GM12865 (cell line): Measurements from ENCODE around the gene TSC1.

Experiments
- DNase-seq: peaks from one replicate; pipeline ENCODE4 v3.0.0; 2010; ENCODE audit warnings: low read depth
- H3K4me3 ChIP-seq: 2 replicates; pipeline ENCODE4 v1.5.1; 2011; ENCODE audit warnings: mild to moderate bottlenecking, low read depth, low read length, control low read depth
- TF ChIP-seq, protein P1 (sequence below): IDR thresholded peaks from 2 replicates; pipeline ENCODE4 v1.5.1; 2011; ENCODE audit warnings: low read length, control low read depth, low read depth, inconsistent platforms; ENCODE audit not compliant: insufficient read depth; ENCODE audit errors: missing control alignments

Gene TSC1

DNA sequence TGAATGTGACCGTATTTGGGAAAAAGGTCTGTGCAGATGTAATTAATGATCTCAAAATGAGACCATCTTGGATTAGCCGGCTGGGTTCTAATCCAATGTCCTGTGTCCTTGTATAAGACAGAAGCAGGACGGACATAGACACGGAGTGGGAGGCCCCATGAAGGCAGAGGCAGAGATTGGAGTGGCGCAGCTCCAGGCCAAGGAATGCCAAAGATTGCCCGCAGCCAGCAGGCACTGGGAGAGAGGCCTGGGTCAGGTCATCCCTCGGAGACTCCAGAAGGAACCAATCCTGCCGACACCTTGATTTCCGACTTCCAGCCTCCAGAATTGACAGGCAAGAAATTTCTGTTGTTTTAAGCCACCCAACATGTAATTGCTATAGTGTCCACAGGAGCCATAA is 21.1 kb upstream of the TSC1 start:
- DNase-seq: no peak
- H3K4me3 ChIP-seq: no peak overlapping the region
- TF ChIP-seq, protein P1, sequence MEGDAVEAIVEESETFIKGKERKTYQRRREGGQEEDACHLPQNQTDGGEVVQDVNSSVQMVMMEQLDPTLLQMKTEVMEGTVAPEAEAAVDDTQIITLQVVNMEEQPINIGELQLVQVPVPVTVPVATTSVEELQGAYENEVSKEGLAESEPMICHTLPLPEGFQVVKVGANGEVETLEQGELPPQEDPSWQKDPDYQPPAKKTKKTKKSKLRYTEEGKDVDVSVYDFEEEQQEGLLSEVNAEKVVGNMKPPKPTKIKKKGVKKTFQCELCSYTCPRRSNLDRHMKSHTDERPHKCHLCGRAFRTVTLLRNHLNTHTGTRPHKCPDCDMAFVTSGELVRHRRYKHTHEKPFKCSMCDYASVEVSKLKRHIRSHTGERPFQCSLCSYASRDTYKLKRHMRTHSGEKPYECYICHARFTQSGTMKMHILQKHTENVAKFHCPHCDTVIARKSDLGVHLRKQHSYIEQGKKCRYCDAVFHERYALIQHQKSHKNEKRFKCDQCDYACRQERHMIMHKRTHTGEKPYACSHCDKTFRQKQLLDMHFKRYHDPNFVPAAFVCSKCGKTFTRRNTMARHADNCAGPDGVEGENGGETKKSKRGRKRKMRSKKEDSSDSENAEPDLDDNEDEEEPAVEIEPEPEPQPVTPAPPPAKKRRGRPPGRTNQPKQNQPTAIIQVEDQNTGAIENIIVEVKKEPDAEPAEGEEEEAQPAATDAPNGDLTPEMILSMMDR: no peak

DNA sequence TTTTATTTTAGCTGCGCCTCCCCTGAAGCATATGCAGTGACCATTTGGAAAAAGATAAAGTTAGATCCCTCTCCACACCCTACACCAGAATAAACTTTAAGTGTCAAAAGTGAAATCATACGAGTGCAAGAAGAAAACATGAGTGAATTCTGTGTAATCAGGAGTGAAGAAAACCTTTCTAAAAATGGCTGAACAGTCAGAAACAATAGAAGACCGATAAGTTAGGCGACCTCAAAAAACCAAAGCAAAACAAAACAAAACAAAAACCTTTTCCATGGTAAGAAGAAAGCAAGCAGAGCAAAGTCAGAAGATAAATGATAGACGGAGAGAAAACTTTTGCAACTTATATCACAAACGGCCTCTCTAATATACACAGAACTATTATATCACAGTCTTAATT is 16.6 kb upstream of the TSC1 start:
- DNase-seq: no peak
- no peak overlapping the region for H3K4me3 ChIP-seq
- TF ChIP-seq, protein P1: no peak

DNA sequence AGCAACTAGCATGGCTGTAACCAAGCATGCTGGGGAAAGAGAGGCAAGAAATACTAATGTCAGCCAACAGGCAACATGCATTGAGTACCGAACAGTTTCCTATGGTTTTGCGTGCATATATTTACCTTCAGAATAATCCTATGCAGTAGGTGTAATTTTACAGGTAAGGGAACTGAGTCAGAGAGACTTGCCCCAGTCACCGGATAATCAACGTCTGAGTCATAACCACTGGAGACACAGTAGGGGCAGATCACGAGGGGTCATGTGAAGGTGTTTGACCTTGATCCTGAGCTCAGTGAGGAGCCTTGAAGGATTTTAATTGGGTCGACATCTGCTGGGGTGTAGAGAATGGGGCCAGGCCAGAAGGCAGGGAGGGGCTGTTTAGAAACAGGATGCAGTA is 13.4 kb upstream of the TSC1 start:
- TF ChIP-seq, protein P1: no peak
- no peak for DNase-seq
- no peak overlapping the region for H3K4me3 ChIP-seq

DNA sequence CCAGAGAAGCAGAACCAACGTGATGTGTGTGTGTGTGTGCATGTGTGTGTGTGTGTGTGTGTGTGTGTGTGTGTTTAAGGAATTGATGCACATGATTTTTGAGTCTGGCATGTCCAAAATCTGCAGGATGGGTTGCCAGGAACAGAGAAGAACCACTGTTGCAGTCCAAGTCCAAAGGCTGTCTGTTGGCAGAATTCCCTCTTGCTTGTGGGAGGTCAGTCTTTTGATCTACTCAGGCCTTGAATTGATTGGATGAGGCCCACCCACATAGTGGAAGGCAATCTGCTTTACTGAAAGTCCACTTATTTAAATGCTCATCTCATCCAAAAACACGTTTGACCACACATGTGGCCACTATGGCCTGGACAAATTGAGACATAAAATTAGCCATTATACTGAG is 11.4 kb upstream of the TSC1 start:
- H3K4me3 ChIP-seq: no peak overlapping the region
- DNase-seq: no peak
- TF ChIP-seq, protein P1: no peak

DNA sequence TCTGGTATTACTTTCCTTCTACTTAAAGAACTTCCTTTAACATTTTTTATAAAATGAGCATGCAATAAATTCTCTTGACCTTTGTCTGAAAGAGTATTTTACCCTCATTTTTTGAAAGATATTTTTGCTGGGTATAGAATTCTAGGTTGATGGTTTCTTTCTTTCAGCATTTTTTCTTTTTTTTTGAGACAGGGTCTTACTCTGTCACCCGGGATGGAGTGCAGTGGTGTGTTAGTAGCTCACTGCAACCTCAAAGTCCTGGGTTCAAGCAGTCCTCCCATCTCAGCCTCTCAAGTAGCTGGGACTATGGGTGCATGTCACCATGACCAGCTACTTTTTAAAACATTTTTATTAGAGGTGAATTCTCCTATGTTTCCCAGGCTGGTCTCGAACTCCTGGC is 10.7 kb upstream of the TSC1 start:
- TF ChIP-seq, protein P1: no peak
- DNase-seq: no peak
- no peak overlapping the region for H3K4me3 ChIP-seq

DNA sequence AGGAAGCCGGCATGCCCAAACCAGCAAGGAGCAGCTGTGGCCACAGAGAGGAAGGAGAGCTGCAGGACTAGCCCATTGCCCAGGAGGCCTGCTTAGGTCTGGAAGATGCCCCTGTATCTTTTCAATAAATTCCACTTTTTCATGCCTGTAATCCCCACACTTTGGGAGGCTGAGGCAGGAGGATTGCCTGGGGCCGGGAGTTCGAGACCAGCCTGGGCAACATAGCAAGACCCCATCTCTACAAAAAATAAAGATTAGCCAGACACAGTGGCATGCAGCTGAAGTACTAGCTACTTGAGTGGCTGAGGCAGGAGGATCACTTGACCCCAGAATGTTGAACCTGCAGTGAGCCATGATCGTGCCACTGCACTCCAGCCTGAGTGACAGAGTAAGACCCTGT is 5.3 kb upstream of the TSC1 start:
- TF ChIP-seq, protein P1: no peak
- no peak overlapping the region for H3K4me3 ChIP-seq
- no peak for DNase-seq

DNA sequence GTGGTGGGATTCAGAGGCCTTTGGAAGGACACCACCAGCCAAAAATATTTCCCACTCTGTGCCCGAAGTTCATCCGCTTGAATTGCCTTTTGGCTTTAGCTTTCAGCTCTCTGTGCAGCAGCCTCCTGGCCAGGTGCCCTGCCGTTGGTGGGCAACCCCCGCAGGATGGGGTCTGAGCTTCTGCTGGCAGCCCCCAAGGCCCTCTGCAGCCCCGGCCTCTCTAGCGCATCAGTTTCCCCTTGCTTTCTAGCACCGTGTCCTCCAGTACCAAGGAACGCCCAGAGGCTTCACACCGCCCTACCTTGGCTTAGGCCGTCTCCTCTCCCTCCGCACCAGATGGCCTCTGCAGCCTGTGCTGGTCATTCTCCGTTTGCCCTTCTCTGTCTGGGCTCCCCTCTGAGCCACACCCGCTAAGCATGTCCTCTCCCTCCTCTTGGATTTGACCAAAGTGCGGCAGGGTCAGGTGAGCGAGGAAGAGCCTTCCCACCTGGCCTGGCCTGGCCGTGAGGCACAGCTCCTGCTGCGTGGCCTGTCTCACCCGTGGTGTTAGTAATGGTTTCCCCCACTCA is 4.2 kb upstream of the TSC1 start:
- no peak overlapping the region for H3K4me3 ChIP-seq
- DNase-seq: no peak
- TF ChIP-seq, protein P1: no peak
